ENCODE results near the gene ESYT1.
"Not testable (repeated sequence)": the region's sequence is repeated elsewhere in the genome, so short reads cannot be mapped to it uniquely, and the experiment has no call there.

The ESYT1 gene

DNA sequence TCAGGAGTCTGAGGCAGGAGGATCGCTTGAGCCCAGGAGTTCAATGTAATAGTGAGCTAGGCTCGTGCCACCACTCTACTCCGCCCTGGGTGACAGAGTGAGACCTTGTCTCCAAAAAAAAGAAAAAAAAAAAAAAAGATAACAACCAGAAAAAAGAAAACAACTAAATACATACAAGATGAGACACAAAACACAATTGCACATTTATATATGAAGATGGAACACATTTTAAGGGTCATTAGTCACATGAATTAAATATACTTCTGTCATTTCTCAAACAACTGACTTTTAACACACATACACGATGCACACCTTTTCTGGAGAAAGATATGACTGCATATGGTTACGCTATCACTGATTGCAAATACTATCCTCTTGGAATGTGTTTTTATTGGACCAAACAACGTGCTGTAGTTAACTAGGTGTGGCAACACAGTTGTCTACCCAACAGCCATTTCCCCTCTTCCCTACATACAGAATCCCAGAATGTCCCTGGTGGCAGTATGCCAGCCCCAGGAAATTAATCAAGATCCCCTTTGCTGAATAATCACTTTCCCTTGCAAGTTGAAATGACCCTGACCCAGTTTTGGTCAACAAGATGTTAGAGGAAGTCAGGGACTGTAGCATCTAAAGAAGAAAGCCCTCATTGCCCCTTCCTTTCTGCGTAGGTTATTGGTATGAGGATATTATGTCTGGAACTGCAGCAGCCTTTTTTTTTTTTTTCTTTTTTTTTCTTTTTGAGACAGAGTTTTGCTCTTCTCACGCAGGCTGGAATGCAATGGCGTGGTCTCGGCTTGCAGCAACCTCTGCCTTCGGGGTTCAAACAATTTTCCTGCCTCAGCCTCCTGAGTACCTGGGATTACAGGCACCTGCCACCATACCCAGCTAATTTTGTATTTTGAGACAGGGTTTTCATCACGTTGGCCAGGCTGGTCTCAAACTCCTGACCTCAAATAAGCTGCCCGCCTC, 18.7 kb downstream of the ESYT1 start:
- DNase-seq = no peak
- intact Hi-C loops (cut with DNase I) = no loop called here

DNA sequence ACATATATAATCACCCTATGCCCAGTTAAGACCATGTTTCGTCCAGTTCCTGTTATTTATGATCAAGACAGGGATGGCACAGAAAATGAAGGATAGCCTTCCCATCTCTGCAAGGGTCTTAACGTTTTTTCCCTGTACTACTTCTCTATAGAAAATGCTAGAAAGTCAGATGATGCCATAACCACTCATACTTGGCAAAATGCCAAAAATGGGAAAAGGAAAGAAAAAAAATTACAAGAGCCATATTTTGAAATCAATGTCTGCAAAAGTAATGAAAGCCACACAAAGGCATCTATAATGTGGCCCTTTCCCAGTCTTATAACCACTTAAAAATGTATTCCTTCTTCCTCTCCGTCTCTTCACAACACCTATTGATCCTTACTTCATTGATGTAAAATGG, 22.5 kb downstream of the ESYT1 start:
- intact Hi-C loops (cut with DNase I) = loop anchor here (5.0 kb wide), 1 partner anchor 33 kb away; the partner anchor contains the start of genes RPL41 and ZC3H10
- DNase-seq = no peak

DNA sequence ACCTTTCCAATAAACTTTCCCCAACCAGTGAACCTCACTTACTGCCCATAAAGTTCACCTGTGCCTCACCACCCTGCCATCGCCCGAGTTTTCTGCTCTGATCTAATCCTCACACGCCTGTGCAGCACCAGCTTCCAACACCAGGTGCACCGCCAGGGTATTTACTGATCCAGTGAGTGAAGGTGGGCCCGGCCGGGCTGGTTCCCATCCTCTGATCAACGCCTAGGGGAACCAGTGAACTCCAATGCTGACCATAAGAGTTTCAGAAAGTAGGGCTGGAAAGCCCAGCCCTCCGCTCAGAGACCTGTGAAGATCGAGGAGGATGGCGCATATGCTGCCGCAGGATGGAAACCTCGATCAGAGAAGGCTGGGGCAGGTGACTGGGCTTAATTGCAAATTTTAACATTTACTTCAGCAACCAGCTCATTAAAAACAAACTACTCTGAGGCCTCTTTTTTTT, 23.6 kb downstream of the ESYT1 start:
- intact Hi-C loops (cut with DNase I) = loop anchor here (5.0 kb wide), 1 partner anchor 34 kb away; the partner anchor contains the start of genes RPL41 and ZC3H10

DNA sequence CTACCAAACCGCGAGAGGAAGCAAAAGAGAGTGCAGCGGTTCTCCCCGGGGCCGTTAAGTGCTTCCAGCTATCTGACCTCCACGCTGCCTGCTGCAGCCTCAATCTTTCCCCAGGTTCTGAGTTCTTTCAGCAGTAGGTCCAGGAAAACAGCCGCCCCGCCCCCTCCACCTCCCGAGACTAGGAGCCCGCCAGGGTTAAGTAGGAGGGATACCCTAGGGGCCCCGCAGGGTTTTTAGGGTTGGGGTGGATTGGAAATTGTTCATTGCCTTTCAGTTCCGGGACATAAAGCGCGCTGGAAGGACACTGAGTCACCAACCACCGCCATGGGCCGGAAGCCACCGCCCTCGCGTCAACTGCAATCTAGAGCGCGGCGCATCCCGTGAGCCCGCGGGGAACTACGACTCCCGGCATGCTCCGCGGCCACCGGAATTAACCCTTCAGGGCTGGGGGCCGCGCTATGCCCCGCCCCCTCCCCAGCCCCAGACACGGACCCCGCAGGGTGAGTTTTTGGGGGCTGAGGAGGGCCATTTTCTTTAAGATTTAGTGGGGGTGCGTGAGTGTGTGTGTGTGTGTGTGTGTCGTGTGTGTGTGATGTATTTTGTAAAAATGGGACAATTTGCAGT, 24.2 kb downstream of the ESYT1 start, which contains the start of gene MYL6B:
TSS of gene MYL6B (plus strand) at position 456 of the 624 bp plus-strand sequence. CDS start 1,332 bp downstream, outside the sequence.
- peak; percentile 87 to 98 (median 94) for DNase-seq
- intact Hi-C loops (cut with DNase I) = loop anchor here (5.0 kb wide), 1 partner anchor 35 kb away; the partner anchor contains the start of genes RPL41 and ZC3H10

More for the DNA sequence above, 23.6 kb downstream of the ESYT1 start:
- DNase-seq = peak in 41 of 42 donors; percentile 15 to 74 (median 52)

DNA sequence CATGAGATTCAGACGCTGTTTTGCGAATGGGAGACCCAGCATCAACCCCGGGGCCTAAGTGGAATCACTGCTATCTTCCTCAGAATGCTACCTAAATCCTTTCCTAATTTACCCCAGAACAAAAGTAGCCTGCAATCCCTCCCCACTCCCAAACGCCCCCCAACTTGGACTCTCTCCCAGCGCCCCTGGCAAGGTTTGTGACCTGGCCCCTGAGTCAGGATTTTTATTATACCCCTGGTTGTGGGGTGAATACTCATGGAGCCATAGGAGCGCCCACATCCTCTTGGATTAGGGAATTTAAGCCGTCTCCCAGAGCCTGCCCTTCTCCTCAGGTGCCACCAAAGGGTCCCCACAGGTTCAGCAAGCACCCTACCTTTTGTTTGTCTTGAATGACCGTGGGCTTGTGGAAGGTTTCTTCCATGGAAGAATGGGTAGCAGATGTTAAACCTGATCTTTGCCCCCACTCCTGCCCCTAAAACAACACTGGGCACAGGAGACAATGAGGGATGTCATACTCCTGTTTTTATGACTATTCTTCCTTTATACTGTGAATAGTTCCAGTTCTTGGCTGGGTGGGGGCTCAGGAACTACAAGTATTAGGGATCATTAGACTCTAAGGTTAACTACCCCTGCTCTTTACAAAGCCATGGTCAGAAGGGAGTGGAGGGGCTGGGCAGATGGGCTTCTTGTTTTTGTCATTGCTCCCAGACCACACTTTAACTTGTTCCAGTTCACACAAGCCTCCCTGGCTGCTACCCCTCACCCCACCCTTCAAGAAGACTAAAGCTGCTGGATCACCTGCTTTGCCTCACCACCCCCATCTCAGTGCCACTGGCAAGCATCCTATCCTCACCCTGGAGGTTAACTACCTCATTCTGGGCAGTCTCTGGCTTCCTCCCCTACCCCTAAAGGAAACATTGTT, 24.9 kb downstream of the ESYT1 start:
- DNase-seq = peak in 4 of 42 donors; percentile 20 to 39 (median 34)
- intact Hi-C loops (cut with DNase I) = loop anchor here (5.0 kb wide), 1 partner anchor 36 kb away; the partner anchor contains the start of genes RPL41 and ZC3H10

DNA sequence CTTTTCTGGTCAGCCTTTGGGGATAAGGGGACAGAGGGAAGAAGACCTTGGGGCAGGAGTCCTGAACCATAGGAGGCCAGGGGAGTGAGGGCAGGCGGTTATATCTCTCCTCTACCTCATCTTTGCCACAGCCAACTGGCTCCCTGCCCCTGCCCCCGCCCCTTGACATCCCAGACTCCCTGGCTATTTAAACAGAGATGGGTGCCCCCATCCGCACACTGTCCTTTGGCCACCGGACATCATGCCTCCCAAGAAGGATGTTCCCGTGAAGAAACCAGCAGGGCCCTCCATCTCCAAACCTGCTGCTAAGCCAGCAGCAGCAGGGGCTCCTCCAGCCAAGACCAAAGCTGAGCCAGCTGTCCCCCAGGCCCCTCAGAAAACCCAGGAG, 25.6 kb downstream of the ESYT1 start:
- intact Hi-C loops (cut with DNase I) = loop anchor here (5.0 kb wide), 1 partner anchor 36 kb away; the partner anchor contains the start of genes RPL41 and ZC3H10
- DNase-seq = no peak

DNA sequence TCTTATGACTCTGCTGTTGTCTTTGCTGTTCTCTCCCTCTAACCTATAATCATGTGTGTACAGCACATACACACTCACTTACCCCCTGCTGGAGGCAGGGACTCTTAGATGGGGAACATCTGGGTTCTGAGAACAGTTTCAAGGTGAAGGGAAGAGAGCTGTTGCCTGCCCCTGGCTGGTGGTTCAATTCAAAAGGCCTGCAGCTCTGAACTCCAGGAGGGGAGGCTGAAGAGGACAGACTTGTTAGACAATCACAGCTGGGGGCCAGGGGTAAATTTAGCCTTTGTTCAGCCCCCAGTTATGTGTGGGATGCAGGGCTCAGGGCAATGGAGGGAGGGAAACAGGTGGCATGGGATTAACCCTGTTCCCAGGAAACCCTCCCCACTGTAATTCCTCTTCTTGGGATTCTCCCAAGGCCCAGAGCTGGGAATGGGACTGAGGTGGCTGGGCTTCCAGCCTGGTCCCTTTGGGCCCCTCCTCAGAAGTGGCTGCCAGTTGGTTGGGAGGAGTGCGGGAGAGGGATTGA, 26.2 kb downstream of the ESYT1 start:
- DNase-seq = no peak

DNA sequence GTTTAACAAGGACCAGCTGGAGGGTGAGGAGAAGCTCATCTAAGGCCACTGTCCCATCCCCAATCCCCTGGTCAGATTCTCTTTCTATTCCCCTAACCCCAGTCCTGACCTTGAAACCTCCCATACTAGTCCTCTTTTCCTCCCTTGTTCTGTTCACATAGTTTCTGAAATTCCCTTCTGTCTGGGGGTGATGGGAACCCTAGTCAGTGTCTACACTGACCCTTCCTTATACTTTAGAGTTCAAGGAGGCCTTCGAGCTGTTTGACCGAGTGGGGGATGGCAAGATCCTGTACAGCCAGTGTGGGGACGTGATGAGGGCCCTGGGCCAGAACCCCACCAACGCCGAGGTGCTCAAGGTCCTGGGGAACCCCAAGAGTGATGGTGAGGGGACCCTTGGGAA, 26.8 kb downstream of the ESYT1 start:
- intact Hi-C loops (cut with DNase I) = loop anchor here (5.0 kb wide), 1 partner anchor 38 kb away; the partner anchor contains the start of genes RPL41 and ZC3H10
- no peak for DNase-seq

More for the DNA sequence above, 26.2 kb downstream of the ESYT1 start:
- intact Hi-C loops (cut with DNase I) = loop anchor here (5.0 kb wide), 1 partner anchor 37 kb away; the partner anchor contains the start of genes RPL41 and ZC3H10

DNA sequence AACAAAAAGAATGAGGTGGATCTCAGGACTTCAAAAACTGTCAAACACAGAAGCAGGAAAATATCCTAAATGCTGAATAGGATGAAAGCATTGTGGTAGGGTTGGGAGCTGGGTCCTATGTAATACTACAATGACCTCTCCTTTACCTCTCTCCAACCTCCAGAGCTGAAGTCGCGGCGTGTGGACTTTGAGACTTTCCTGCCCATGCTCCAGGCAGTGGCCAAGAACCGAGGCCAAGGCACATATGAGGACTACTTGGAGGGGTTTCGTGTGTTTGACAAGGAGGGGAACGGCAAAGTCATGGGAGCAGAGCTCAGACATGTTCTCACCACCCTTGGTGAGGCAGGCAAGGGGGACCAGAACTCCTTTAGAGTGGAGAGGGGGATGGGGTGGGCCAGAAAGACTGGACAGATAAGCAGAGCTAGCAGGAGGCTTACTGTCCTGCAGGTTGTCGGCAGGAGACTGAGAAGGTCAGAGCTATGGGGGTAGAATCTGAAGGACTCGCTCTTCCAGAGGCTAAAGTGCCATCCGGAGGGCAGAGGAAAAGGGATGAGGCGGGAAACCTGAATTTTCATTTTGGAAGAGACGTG, 27.3 kb downstream of the ESYT1 start:
- no peak for DNase-seq
- intact Hi-C loops (cut with DNase I) = no loop called here

DNA sequence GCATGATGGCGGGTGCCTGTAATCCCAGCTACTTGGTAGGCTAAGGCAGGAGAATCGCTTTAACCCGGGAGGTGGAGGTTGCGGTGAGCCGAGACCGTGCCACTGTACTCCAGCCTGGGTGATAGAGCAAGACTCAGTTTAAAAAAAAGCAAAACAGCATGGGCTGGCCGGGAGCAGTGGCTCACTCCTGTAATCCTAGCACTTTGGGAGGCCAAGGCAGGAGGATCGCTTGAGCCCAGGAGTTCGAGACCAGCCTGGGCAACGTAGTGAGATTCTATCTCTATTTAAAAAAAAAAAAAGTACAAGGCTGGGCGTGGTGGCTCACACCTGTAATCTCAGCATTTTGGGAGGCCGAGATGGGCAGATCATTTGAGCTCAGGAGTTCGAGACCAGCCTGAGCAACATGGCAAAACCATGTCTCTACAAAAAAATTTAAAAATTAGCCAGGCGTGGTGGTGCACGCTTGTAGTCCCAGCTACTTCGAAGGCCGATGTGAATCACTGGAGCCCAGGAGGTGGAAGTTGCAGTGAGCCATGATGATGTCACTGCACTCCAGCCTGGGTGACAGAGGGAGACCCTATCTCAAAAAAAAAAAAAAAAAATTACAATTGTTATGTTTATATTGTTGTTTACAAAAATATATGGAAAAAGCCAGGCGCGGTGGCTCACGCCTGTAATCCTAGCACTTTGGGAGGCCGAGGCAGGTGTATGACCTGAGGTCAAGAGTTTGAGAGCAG, 28.6 kb downstream of the ESYT1 start:
- intact Hi-C loops (cut with DNase I) = not testable (repeated sequence)

DNA sequence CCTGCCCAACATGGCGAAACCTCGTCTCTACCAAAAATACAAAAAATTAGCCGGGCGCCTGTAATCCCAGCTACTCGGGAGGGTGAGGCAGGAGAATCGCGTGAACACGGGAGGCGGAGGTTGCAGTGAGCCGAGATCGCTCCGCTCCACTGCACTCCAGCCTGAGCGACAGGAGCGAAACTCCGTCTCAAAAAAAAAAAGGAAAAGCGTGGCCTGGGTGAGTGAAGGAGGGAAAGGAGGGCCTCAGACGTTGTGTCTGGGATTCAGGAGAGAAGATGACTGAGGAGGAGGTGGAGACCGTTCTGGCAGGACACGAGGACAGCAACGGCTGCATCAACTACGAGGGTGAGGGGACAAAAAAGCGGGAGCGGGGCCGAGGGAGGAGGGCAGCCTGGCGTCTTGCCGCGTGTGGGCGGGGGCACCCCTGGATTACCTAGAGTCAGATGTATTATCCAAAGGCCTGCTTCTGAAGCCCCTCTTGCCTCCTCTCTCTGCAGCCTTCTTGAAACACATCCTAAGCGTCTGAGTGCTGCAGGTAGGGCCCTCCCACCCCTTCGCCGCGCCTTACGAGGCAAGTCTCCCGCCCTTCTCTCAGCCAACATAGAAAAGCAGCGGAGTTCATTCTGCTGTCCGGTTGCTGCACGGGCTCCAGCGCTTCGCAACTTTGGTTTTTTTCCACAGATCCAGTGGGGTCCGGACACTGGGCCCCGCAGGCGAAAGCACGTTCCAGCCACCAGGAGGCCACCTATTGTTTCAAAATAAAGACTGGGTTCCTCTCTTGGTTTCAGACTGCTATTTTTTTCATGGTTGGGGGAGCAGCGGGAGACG, 29.3 kb downstream of the ESYT1 start:
- intact Hi-C loops (cut with DNase I) = no loop called here

More for the DNA sequence above, 28.6 kb downstream of the ESYT1 start:
- DNase-seq = not testable (repeated sequence)

DNA sequence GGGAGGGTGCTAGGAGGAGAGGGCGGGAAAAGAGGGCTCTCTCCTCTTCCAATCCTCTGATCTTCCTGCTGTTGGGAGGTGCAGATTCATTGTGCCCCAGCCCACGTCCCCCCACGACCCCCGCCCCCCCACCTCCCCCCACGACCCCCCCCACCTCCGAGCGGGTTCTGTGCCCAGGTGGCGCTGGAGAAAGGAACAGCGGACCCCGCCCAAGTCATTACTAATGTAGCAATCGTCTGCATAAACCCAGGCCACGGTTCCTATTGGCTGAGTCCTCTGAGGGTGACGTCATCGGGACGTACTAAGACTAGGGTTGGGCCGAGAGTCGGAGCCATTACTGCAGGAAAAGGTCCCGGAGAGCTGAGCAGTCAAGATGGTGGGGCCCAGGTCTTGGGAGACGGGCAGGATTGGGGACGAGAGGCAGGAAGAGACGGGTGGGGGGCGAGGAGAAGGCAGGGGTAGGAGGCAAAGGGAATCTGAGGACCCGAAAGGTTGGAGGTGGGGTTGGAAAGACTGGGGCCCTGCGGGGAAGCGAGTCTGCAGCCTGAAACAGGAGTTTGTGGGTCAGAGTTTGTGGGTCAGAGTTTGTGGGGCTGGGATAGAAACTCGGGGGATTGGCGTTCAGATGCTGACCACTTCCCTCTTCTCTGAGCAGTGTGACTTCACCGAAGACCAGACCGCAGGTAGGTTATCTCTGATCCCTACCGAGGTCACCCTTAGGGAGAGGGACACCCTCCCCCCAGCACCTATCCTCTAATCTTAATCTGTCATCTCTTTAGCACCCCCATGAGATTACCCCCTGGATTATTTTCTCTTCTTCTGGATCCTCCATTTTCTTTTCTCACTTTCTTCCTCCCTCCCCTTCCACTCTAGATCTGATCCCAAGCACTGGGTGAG, 30.2 kb downstream of the ESYT1 start, which contains the start of gene MYL6:
TSS of gene MYL6 (plus strand) at position 331 of the 897 bp plus-strand sequence. CDS start at position 374, 43 bp downstream.
- intact Hi-C loops (cut with DNase I) = no loop called here
- DNase-seq = peak; percentile 91 to 100 (median 98)

More for the DNA sequence above, 29.3 kb downstream of the ESYT1 start:
- DNase-seq = peak; percentile 37 to 86 (median 65)

DNA sequence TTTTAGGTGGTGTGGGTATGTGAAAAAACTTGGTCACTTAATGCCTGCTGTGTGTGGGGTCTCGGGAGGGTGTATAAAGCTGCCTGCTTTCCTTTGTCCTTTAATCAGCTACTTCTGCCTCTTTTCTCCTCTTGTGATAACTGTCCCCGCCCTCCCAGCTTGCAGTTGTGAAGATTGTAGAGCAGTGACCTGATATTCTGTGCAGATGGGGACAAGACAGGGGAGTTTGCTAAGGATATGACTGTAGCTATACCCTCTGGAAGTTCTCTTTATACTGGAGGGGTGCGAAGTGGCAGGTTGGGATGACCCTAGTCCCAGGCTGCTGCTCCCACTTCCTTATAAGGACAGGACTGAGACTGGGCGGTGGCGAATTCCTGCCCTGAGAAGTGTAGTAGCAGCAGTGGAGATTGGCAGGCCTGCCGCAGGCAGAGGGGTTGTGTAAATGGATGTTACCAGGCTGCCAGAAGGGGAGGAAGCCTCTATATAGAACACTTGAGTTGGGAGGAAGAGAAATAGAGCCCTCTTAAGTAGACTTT, 30.9 kb downstream of the ESYT1 start:
- peak; percentile 23 to 77 (median 52) for DNase-seq
- intact Hi-C loops (cut with DNase I) = no loop called here

DNA sequence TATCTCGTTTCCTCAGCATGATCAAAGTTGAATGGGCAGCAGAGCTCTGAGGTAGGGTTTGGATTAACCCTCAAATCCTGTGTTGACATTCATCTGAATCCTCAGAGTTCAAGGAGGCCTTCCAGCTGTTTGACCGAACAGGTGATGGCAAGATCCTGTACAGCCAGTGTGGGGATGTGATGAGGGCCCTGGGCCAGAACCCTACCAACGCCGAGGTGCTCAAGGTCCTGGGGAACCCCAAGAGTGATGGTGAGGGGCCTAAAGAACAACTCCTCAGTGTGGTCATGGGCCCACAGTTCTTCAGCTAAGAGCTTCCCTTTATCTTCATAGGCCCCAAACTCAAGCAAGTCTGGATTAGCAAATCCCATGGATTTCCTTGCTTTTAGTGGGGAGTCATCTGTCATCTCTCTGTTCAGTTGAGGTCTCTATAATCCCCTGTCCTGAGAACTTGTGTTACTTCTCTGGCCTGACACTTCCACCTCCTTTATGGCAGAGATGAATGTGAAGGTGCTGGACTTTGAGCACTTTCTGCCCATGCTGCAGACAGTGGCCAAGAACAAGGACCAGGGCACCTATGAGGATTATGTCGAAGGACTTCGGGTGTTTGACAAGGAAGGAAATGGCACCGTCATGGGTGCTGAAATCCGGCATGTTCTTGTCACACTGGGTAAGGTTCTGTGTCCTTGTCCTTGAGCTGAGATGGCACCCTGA, 31.6 kb downstream of the ESYT1 start:
- intact Hi-C loops (cut with DNase I) = no loop called here
- peak in 2 of 42 donors; percentile 14 to 32 for DNase-seq

Measured in head of caudate nucleus (tissue), 42 donors.